Gastrocnemius medialis (tissue), 4 donors: ENCODE results near the gene ZNF584.
"Not testable (repeated sequence)": the region's sequence is repeated elsewhere in the genome, so short reads cannot be mapped to it uniquely, and the experiment has no call there.

Source experiments
- CTCF ChIP-seq, 5 experiments: fragments of 450-650 bp in 3 of 5; fragments of 200-600 bp in 2 of 5; sonication (generic) in 2 of 5; IDR thresholded peaks in 4 of 5; conservative IDR thresholded peaks in 1 of 5; 1 replicate in 4 of 5; 2 replicates in 1 of 5; pipeline ENCODE4 v1.5.1; 2016 to 2019; ENCODE audit warnings: antibody characterized with exemption in 5 of 5, mild to moderate bottlenecking in 3 of 5, moderate library complexity in 3 of 5
- POLR2A ChIP-seq, 2 donors: fragments of 450-650 bp; IDR thresholded peaks; one replicate each; pipeline ENCODE4 v1.6.1; 2017; ENCODE audit warnings: antibody characterized with exemption in 2 of 2, mild to moderate bottlenecking in 2 of 2, moderate library complexity in 2 of 2

DNA sequence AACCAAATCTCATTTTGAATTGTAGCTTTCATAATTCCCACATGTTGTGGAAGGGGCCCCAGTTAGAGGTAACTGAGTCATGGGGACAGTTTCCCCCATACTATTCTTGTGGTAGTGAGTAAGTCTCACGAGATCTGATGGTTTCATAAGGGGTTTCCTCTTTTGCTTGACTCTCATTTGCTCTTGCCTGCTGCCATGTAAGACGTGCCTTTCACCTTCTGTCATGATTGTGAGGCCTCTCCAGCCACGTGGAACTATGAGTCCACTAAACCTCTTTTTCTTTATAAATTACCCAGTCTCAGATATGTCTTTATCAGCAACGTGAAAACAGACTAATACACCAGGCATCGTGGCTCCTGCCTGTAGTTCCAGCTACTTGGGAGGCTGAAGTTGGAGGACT is 41.5 kb downstream of the ZNF584 start:
- TF ChIP-seq CTCF (IDR thresholded peaks at IDR 0.05 in 4 of 5, conservative IDR thresholded peaks at IDR 0.05 in 1 of 5); POLR2A (IDR thresholded peaks at IDR 0.05): not testable (repeated sequence)
